ENCODE data around the gene CGRRF1. TPM values are rescaled to one million over a fixed set of nuclear protein-coding genes. Genes with fewer than 3 reads are reported as not detected.

Gene CGRRF1
- total and polyA plus RNA-seq, 2 donors: 7.6 to 33.1 TPM

- peak overlapping the region in 1 of 2 donors; percentile 69 for H3K27ac ChIP-seq (ENCODE audit: low read depth in 1 of 2, low read length in 1 of 2)
- H3K4me1 ChIP-seq (ENCODE audit: control insufficient read depth in 2 of 2, insufficient read depth in 2 of 2, low read length in 2 of 2): peaks cover 4 to 17% of the 10 kb centered on the region in 2 donors
- peaks cover 0 to 4% of the 10 kb centered on the region in 2 donors for H3K36me3 ChIP-seq (ENCODE audit: control insufficient read depth in 2 of 2, insufficient read depth in 2 of 2, low read length in 1 of 2)
- WGBS: 83% methylated on average over 4 of the region's 4 CpGs
- H3K4me3 ChIP-seq (ENCODE audit: low read length in 2 of 2): peak overlapping the region; percentile 77 to 87
- H3K27me3 ChIP-seq (ENCODE audit: control insufficient read depth in 2 of 2, insufficient read depth in 1 of 2, low read length in 1 of 2): no peaks in the 10 kb centered on the region
- DNase-seq (ENCODE audit: low read depth in 6 of 9, low spot score in 9 of 9): no peak
- no peaks in the 10 kb centered on the region for H3K9me3 ChIP-seq (ENCODE audit: control insufficient read depth in 2 of 2, insufficient read depth in 1 of 2, low read length in 1 of 2)
Observed at GRCh38 chr14:54487771-54488170, 21.9 kb upstream of the CGRRF1 start.

- no peaks in the 10 kb centered on the region for H3K36me3 ChIP-seq (ENCODE audit: control insufficient read depth in 2 of 2, insufficient read depth in 2 of 2, low read length in 1 of 2)
- WGBS: under 1% methylated on average over 9 of the region's 9 CpGs
- no peaks in the 10 kb centered on the region for H3K9me3 ChIP-seq (ENCODE audit: control insufficient read depth in 2 of 2, insufficient read depth in 1 of 2, low read length in 1 of 2)
- H3K27ac ChIP-seq (ENCODE audit: low read depth in 1 of 2, low read length in 1 of 2): peak overlapping the region; percentile 69 to 89
- peak overlapping the region; percentile 77 to 87 for H3K4me3 ChIP-seq (ENCODE audit: low read length in 2 of 2)
- no peaks in the 10 kb centered on the region for H3K27me3 ChIP-seq (ENCODE audit: control insufficient read depth in 2 of 2, insufficient read depth in 1 of 2, low read length in 1 of 2)
- peaks cover 4 to 17% of the 10 kb centered on the region in 2 donors for H3K4me1 ChIP-seq (ENCODE audit: control insufficient read depth in 2 of 2, insufficient read depth in 2 of 2, low read length in 2 of 2)
- DNase-seq (ENCODE audit: low read depth in 6 of 9, low spot score in 9 of 9): peak in 2 of 9 donors; percentile 7 to 16
Observed at GRCh38 chr14:54488318-54488645, 21.4 kb upstream of the CGRRF1 start.

- DNase-seq (ENCODE audit: low read depth in 6 of 9, low spot score in 9 of 9): peak in 8 of 9 donors; percentile 56 to 91 (median 69)
- WGBS: 0% methylated on average over 51 of the region's 51 CpGs
- Histone ChIP-seq H3K9me3 (ENCODE audit: control insufficient read depth in 2 of 2, insufficient read depth in 1 of 2, low read length in 1 of 2) (no peaks in the 10 kb centered on the region), H3K4me3 (ENCODE audit: low read length in 2 of 2) (peak within 1 kb of the TSS; percentile 77 to 87), H3K36me3 (ENCODE audit: control insufficient read depth in 2 of 2, insufficient read depth in 2 of 2, low read length in 1 of 2) (no peaks in the 10 kb centered on the region), H3K27ac (ENCODE audit: low read depth in 1 of 2, low read length in 1 of 2) (peak within 1 kb of the TSS; percentile 69 to 89), H3K4me1 (ENCODE audit: control insufficient read depth in 2 of 2, insufficient read depth in 2 of 2, low read length in 2 of 2) (peaks cover 4 to 17% of the 10 kb centered on the region in 2 donors), H3K27me3 (ENCODE audit: control insufficient read depth in 2 of 2, insufficient read depth in 1 of 2, low read length in 1 of 2) (no peaks in the 10 kb centered on the region)
Observed at GRCh38 chr14:54488646-54489317, 20.9 kb upstream of the CGRRF1 start, which contains the start of gene GMFB. GMFB (minus strand) TSS chr14:54488980; CDS start chr14:54488927, 53 bp downstream.

- Histone ChIP-seq H3K27me3 (ENCODE audit: control insufficient read depth in 2 of 2, insufficient read depth in 1 of 2, low read length in 1 of 2) (no peaks in the 10 kb centered on the region), H3K4me1 (ENCODE audit: control insufficient read depth in 2 of 2, insufficient read depth in 2 of 2, low read length in 2 of 2) (peaks cover 4 to 17% of the 10 kb centered on the region in 2 donors), H3K27ac (ENCODE audit: low read depth in 1 of 2, low read length in 1 of 2) (peak overlapping the region; percentile 4 to 50), H3K4me3 (ENCODE audit: low read length in 2 of 2) (peak overlapping the region; percentile 77 to 87), H3K9me3 (ENCODE audit: control insufficient read depth in 2 of 2, insufficient read depth in 1 of 2, low read length in 1 of 2) (no peaks in the 10 kb centered on the region), H3K36me3 (ENCODE audit: control insufficient read depth in 2 of 2, insufficient read depth in 2 of 2, low read length in 1 of 2) (no peaks in the 10 kb centered on the region)
- WGBS: 55% methylated on average over 5 of the region's 5 CpGs
- DNase-seq (ENCODE audit: low read depth in 6 of 9, low spot score in 9 of 9): peak in 1 of 9 donors; percentile 3
Observed at GRCh38 chr14:54489318-54489683, 20.4 kb upstream of the CGRRF1 start.

- H3K36me3 ChIP-seq (ENCODE audit: control insufficient read depth in 2 of 2, insufficient read depth in 2 of 2, low read length in 1 of 2): no peaks in the 10 kb centered on the region
- WGBS: 97% methylated on average over 4 of the region's 4 CpGs
- no peak overlapping the region for H3K27ac ChIP-seq (ENCODE audit: low read depth in 1 of 2, low read length in 1 of 2)
- H3K4me1 ChIP-seq (ENCODE audit: control insufficient read depth in 2 of 2, insufficient read depth in 2 of 2, low read length in 2 of 2): peaks cover 4 to 17% of the 10 kb centered on the region in 2 donors
- DNase-seq (ENCODE audit: low read depth in 6 of 9, low spot score in 9 of 9): no peak
- H3K27me3 ChIP-seq (ENCODE audit: control insufficient read depth in 2 of 2, insufficient read depth in 1 of 2, low read length in 1 of 2): no peaks in the 10 kb centered on the region
- H3K9me3 ChIP-seq (ENCODE audit: control insufficient read depth in 2 of 2, insufficient read depth in 1 of 2, low read length in 1 of 2): no peaks in the 10 kb centered on the region
- H3K4me3 ChIP-seq (ENCODE audit: low read length in 2 of 2): no peak overlapping the region
Observed at GRCh38 chr14:54489731-54490444, 19.8 kb upstream of the CGRRF1 start.

GRCh38 chr14:54490445-54491175 lies 19.1 kb upstream of the CGRRF1 start:
- H3K36me3 ChIP-seq (ENCODE audit: control insufficient read depth in 2 of 2, insufficient read depth in 2 of 2, low read length in 1 of 2): no peaks in the 10 kb centered on the region
- peaks cover 4 to 17% of the 10 kb centered on the region in 2 donors for H3K4me1 ChIP-seq (ENCODE audit: control insufficient read depth in 2 of 2, insufficient read depth in 2 of 2, low read length in 2 of 2)
- WGBS: 20% methylated on average over 3 of the region's 3 CpGs
- H3K4me3 ChIP-seq (ENCODE audit: low read length in 2 of 2): no peak overlapping the region
- no peak overlapping the region for H3K27ac ChIP-seq (ENCODE audit: low read depth in 1 of 2, low read length in 1 of 2)
- DNase-seq (ENCODE audit: low read depth in 6 of 9, low spot score in 9 of 9): no peak
- no peaks in the 10 kb centered on the region for H3K27me3 ChIP-seq (ENCODE audit: control insufficient read depth in 2 of 2, insufficient read depth in 1 of 2, low read length in 1 of 2)
- no peaks in the 10 kb centered on the region for H3K9me3 ChIP-seq (ENCODE audit: control insufficient read depth in 2 of 2, insufficient read depth in 1 of 2, low read length in 1 of 2)

- H3K27ac ChIP-seq (ENCODE audit: low read depth in 1 of 2, low read length in 1 of 2): no peak overlapping the region
- no peaks in the 10 kb centered on the region for H3K36me3 ChIP-seq (ENCODE audit: control insufficient read depth in 2 of 2, insufficient read depth in 2 of 2, low read length in 1 of 2)
- H3K9me3 ChIP-seq (ENCODE audit: control insufficient read depth in 2 of 2, insufficient read depth in 1 of 2, low read length in 1 of 2): no peaks in the 10 kb centered on the region
- peaks cover 0 to 10% of the 10 kb centered on the region in 2 donors for H3K4me1 ChIP-seq (ENCODE audit: control insufficient read depth in 2 of 2, insufficient read depth in 2 of 2, low read length in 2 of 2)
- H3K27me3 ChIP-seq (ENCODE audit: control insufficient read depth in 2 of 2, insufficient read depth in 1 of 2, low read length in 1 of 2): no peaks in the 10 kb centered on the region
- no peak overlapping the region for H3K4me3 ChIP-seq (ENCODE audit: low read length in 2 of 2)
- no peak for DNase-seq (ENCODE audit: low read depth in 6 of 9, low spot score in 9 of 9)
- 90% methylated on average over 13 of the region's 13 CpGs for WGBS
Observed at GRCh38 chr14:54493293-54493692, 16.4 kb upstream of the CGRRF1 start.

GRCh38 chr14:54497224-54497623 lies 12.5 kb upstream of the CGRRF1 start:
- H3K4me1 ChIP-seq (ENCODE audit: control insufficient read depth in 2 of 2, insufficient read depth in 2 of 2, low read length in 2 of 2): no peaks in the 10 kb centered on the region
- no peak for DNase-seq (ENCODE audit: low read depth in 6 of 9, low spot score in 9 of 9)
- no peaks in the 10 kb centered on the region for H3K9me3 ChIP-seq (ENCODE audit: control insufficient read depth in 2 of 2, insufficient read depth in 1 of 2, low read length in 1 of 2)
- no peaks in the 10 kb centered on the region for H3K27me3 ChIP-seq (ENCODE audit: control insufficient read depth in 2 of 2, insufficient read depth in 1 of 2, low read length in 1 of 2)
- no peak overlapping the region for H3K27ac ChIP-seq (ENCODE audit: low read depth in 1 of 2, low read length in 1 of 2)
- no peaks in the 10 kb centered on the region for H3K36me3 ChIP-seq (ENCODE audit: control insufficient read depth in 2 of 2, insufficient read depth in 2 of 2, low read length in 1 of 2)
- WGBS: 92% methylated on average over 2 of the region's 2 CpGs
- no peak overlapping the region for H3K4me3 ChIP-seq (ENCODE audit: low read length in 2 of 2)

- Histone ChIP-seq H3K9me3 (ENCODE audit: control insufficient read depth in 2 of 2, insufficient read depth in 1 of 2, low read length in 1 of 2) (no peaks in the 10 kb centered on the region), H3K4me3 (ENCODE audit: low read length in 2 of 2) (no peak overlapping the region), H3K27me3 (ENCODE audit: control insufficient read depth in 2 of 2, insufficient read depth in 1 of 2, low read length in 1 of 2) (no peaks in the 10 kb centered on the region), H3K36me3 (ENCODE audit: control insufficient read depth in 2 of 2, insufficient read depth in 2 of 2, low read length in 1 of 2) (no peaks in the 10 kb centered on the region), H3K27ac (ENCODE audit: low read depth in 1 of 2, low read length in 1 of 2) (no peak overlapping the region), H3K4me1 (ENCODE audit: control insufficient read depth in 2 of 2, insufficient read depth in 2 of 2, low read length in 2 of 2) (no peaks in the 10 kb centered on the region)
- WGBS: 93% methylated on average over 5 of the region's 5 CpGs
- DNase-seq (ENCODE audit: low read depth in 6 of 9, low spot score in 9 of 9): no peak
Observed at GRCh38 chr14:54498095-54498531, 11.6 kb upstream of the CGRRF1 start.
